ENCODE results near the gene TBRG4.

The TBRG4 gene

GRCh38 chr7:45143616-45144015 lies 32.1 kb upstream of the TBRG4 start:
- DNase-seq (ENCODE audit: low read depth in 2 of 2): no peak

GRCh38 chr7:45140827-45141226 lies 29.3 kb upstream of the TBRG4 start:
- no peak for DNase-seq (ENCODE audit: low read depth in 2 of 2)

GRCh38 chr7:45138433-45139267 lies 27.2 kb upstream of the TBRG4 start:
- DNase-seq (ENCODE audit: low read depth in 2 of 2): no peak

- DNase-seq (ENCODE audit: low read depth in 2 of 2): peak; percentile 34 to 40
These were observed 24.9 kb upstream of the TBRG4 start for GRCh38 chr7:45136106-45137060.

- DNase-seq (ENCODE audit: low read depth in 2 of 2): no peak
These were observed 22.4 kb upstream of the TBRG4 start for GRCh38 chr7:45133877-45134276.

- DNase-seq (ENCODE audit: low read depth in 2 of 2): no peak
These were observed 21.9 kb upstream of the TBRG4 start for GRCh38 chr7:45133352-45133751.

- DNase-seq (ENCODE audit: low read depth in 2 of 2): no peak
These were observed 21.3 kb upstream of the TBRG4 start for GRCh38 chr7:45132708-45133320.

GRCh38 chr7:45131891-45132290 lies 20.4 kb upstream of the TBRG4 start:
- DNase-seq (ENCODE audit: low read depth in 2 of 2): no peak

GRCh38 chr7:45130910-45131309 lies 19.4 kb upstream of the TBRG4 start:
- DNase-seq (ENCODE audit: low read depth in 2 of 2): no peak

- DNase-seq (ENCODE audit: low read depth in 2 of 2): no peak
These were observed 18.4 kb upstream of the TBRG4 start for GRCh38 chr7:45129906-45130305.

- no peak for DNase-seq (ENCODE audit: low read depth in 2 of 2)
These were observed 17.8 kb upstream of the TBRG4 start for GRCh38 chr7:45129181-45129800.

GRCh38 chr7:45126920-45127319 lies 15.4 kb upstream of the TBRG4 start:
- no peak for DNase-seq (ENCODE audit: low read depth in 2 of 2)

GRCh38 chr7:45126201-45126600 lies 14.7 kb upstream of the TBRG4 start:
- DNase-seq (ENCODE audit: low read depth in 2 of 2): no peak

- DNase-seq (ENCODE audit: low read depth in 2 of 2): no peak
These were observed 13.9 kb upstream of the TBRG4 start for GRCh38 chr7:45125193-45125904.

- DNase-seq (ENCODE audit: low read depth in 2 of 2): no peak
These were observed 12.6 kb upstream of the TBRG4 start for GRCh38 chr7:45123913-45124710.

GRCh38 chr7:45122975-45123860 lies 11.7 kb upstream of the TBRG4 start:
- no peak for DNase-seq (ENCODE audit: low read depth in 2 of 2)

- DNase-seq (ENCODE audit: low read depth in 2 of 2): no peak
These were observed 8.1 kb upstream of the TBRG4 start for GRCh38 chr7:45119550-45119949.

GRCh38 chr7:45118889-45119331 lies 7.4 kb upstream of the TBRG4 start:
- no peak for DNase-seq (ENCODE audit: low read depth in 2 of 2)

GRCh38 chr7:45118292-45118691 lies 6.8 kb upstream of the TBRG4 start:
- DNase-seq (ENCODE audit: low read depth in 2 of 2): no peak

All from stimulated activated CD8-positive, alpha-beta memory T cell treated with anti-CD3 and anti-CD28 coated beads, Interleukin-2, amount 100 ng/mL, for 1 hour (primary cell).